ENCODE measurements around the gene CHCHD6.

CHCHD6 gene

DNA sequence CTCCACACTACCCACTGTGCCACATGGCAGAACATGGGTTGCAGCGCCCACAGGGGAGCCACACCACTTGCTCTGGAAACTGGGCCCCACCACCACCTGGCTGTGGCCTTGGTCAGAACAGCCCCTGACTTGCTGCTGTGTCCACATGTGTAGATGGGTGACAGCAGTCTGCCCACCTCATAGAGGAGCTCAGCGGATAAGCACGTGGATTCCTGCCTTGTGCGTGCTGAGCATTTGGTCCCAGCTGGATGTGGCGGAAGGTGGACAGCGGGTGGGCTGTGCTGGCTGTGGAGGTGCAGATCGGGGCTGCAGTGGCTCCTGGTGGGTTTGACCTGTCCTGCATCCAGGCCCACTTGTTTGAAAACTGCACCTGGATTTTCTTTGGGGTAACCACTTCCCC is 272.9 kb downstream of the CHCHD6 start:
- no peak for DNase-seq (ENCODE audit: low spot score)
- TF ChIP-seq CTCF (IDR thresholded peaks at IDR 0.05; ENCODE audit: extremely low read depth, insufficient read depth, missing control alignments) = no peak
- in situ Hi-C loops (cut with MboI; ENCODE audit: low pct_unique_long_range_greater_than_20kb, low sequenced_read_pairs, unreplicated experiment) = loop anchor here (25.0 kb wide), 1 partner anchor 215 kb away; no protein-coding TSS in a partner anchor

- DNase-seq (ENCODE audit: low spot score) = no peak
- in situ Hi-C loops (cut with MboI; ENCODE audit: low pct_unique_long_range_greater_than_20kb, low sequenced_read_pairs, unreplicated experiment) = loop anchor here (25.0 kb wide), 1 partner anchor 216 kb away; no protein-coding TSS in a partner anchor
- no peak for TF ChIP-seq CTCF (IDR thresholded peaks at IDR 0.05; ENCODE audit: extremely low read depth, insufficient read depth, missing control alignments)
These were observed 273.8 kb downstream of the CHCHD6 start for GRCh38 chr3:126977821-126978220.

DNA sequence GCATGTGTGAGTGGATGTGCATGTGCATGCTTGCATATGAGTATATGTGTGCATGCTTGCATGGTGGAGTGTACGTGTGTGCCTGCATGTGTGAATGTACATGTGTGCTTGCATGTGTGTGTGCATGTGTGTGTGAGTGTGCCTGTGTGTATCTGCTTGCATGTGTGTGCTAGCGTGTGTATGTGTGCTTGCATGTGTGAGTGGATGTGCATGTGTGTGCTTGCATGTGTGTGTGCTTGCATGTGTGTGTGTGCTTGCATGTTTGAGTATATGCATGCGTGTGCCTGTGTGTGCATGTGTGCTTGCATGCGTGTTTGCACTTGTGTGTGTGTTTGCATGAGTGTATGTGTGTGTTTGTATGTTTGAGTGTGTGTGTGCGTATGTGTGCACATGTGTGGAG is 274.3 kb downstream of the CHCHD6 start:
- DNase-seq (ENCODE audit: low spot score) = no peak
- in situ Hi-C loops (cut with MboI; ENCODE audit: low pct_unique_long_range_greater_than_20kb, low sequenced_read_pairs, unreplicated experiment) = loop anchor here (25.0 kb wide), 1 partner anchor 216 kb away; no protein-coding TSS in a partner anchor

DNA sequence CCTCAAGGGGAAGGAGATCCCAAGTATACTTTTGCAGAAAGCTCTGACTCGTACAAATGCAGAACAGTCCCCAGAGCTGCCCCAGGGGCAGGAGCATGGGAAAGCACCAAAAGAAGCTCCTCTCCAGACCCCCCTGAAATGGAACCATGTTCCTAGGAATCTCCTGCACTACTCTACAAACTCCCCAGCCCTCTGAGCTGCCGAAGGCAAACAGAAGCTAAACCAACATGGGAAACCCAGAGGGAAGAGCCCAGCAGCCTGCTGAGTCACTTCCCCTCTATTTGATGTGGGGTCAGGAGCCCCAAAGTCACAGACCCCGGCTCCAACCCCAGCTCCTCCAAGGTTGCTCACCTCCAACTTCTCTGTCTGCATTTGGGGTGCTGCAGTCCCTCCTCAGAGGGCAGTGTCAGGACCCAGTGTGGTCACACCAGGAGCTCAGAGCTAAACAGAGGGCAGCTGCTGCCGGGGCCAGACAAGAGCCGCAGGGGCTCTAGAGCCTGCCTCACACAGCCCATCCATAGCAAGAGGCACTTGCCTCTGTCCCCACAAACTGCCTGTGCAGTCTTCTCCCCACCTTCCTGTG is 275.1 kb downstream of the CHCHD6 start:
- in situ Hi-C loops (cut with MboI; ENCODE audit: low pct_unique_long_range_greater_than_20kb, low sequenced_read_pairs, unreplicated experiment) = loop anchor here (25.0 kb wide), 1 partner anchor 217 kb away; no protein-coding TSS in a partner anchor
- DNase-seq (ENCODE audit: low spot score) = no peak
- TF ChIP-seq CTCF (IDR thresholded peaks at IDR 0.05; ENCODE audit: extremely low read depth, insufficient read depth, missing control alignments) = no peak

More for the DNA sequence above, 274.3 kb downstream of the CHCHD6 start:
- TF ChIP-seq CTCF (IDR thresholded peaks at IDR 0.05; ENCODE audit: extremely low read depth, insufficient read depth, missing control alignments) = no peak

DNA sequence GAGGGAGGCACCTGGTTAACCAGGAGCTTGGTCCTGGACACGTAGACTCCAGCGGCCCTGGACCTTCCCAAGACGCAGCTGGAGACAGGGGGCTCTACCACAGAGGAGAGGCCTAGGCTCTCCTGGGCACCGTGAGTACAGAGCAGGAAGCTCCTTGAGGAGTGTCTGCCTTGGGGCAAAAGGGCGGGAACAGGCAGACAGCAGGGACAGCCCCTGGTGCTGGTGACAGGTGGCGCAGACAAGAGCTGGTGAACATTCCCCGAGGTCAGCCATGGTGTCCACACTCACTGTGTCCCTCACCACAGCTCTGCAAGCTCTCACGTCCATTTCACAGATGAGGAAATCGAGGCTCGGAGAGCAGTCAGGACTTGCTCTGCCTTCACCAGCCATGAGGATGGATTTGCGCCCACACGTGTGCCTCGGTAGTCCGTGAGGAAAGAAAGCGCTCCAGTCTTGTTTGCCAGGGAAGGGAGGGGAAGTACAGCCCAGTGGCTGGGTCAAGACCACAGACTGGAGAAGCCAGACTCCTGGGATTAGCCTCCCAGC is 276.3 kb downstream of the CHCHD6 start:
- no peak for DNase-seq (ENCODE audit: low spot score)
- in situ Hi-C loops (cut with MboI; ENCODE audit: low pct_unique_long_range_greater_than_20kb, low sequenced_read_pairs, unreplicated experiment) = loop anchor here (25.0 kb wide), 1 partner anchor 218 kb away; no protein-coding TSS in a partner anchor
- TF ChIP-seq CTCF (IDR thresholded peaks at IDR 0.05; ENCODE audit: extremely low read depth, insufficient read depth, missing control alignments) = no peak

- TF ChIP-seq CTCF (IDR thresholded peaks at IDR 0.05; ENCODE audit: extremely low read depth, insufficient read depth, missing control alignments) = no peak
- in situ Hi-C loops (cut with MboI; ENCODE audit: low pct_unique_long_range_greater_than_20kb, low sequenced_read_pairs, unreplicated experiment) = loop anchor here (25.0 kb wide), 1 partner anchor 220 kb away; no protein-coding TSS in a partner anchor
- peak; percentile 83 for DNase-seq (ENCODE audit: low spot score)
These were observed 278.1 kb downstream of the CHCHD6 start for GRCh38 chr3:126982126-126982470.
